H9 (cell line): Measurements from ENCODE around the gene GTF2IRD2. TPM values are rescaled to one million over a fixed set of nuclear protein-coding genes. Genes with fewer than 3 reads are reported as not detected.
"Not testable (repeated sequence)": the region's sequence is repeated elsewhere in the genome, so short reads cannot be mapped to it uniquely, and the experiment has no call there.

ENCODE experiments used
- DNase-seq: peaks from one replicate; pipeline ENCODE4 v3.0.0-alpha.2; 2017
- H2AFZ ChIP-seq: one replicate; pipeline ENCODE4 v1.6.1; 2013; ENCODE audit warnings: mild to moderate bottlenecking, low read length, control low read depth, moderate library complexity
- H2AK5ac ChIP-seq: 2 replicates; pipeline ENCODE4 v1.6.1; 2013; ENCODE audit warnings: low read length, control low read depth, mixed read lengths; ENCODE audit not compliant: insufficient read length
- H2BK120ac ChIP-seq: one replicate; pipeline ENCODE4 v1.6.1; 2013; ENCODE audit warnings: low read depth, mild to moderate bottlenecking, low read length, control low read depth, inconsistent platforms; ENCODE audit not compliant: poor library complexity, severe bottlenecking
- H2BK12ac ChIP-seq: 2 replicates; pipeline ENCODE4 v1.6.1; 2013; ENCODE audit warnings: low read length, control low read depth, mixed read lengths, low read depth; ENCODE audit not compliant: insufficient read length
- H2BK15ac ChIP-seq: 2 replicates; pipeline ENCODE4 v1.6.1; 2013; ENCODE audit warnings: low read depth, low read length, control low read depth
- H2BK20ac ChIP-seq: one replicate; pipeline ENCODE4 v1.6.1; 2013; ENCODE audit warnings: low read depth, mild to moderate bottlenecking, low read length, control low read depth, inconsistent platforms; ENCODE audit not compliant: poor library complexity, severe bottlenecking
- H2BK5ac ChIP-seq: 2 replicates; pipeline ENCODE4 v1.6.1; 2013; ENCODE audit warnings: low read length, control low read depth, mixed read lengths; ENCODE audit not compliant: insufficient read length
- H3K14ac ChIP-seq: 2 replicates; pipeline ENCODE4 v1.6.1; 2013; ENCODE audit warnings: low read length, control low read depth; ENCODE audit not compliant: insufficient read depth
- H3K18ac ChIP-seq: 2 replicates; pipeline ENCODE4 v1.6.1; 2013; ENCODE audit warnings: low read depth, mild to moderate bottlenecking, mixed read lengths, low read length, control low read depth; ENCODE audit not compliant: insufficient read length
- H3K23ac ChIP-seq: 2 replicates; pipeline ENCODE4 v1.6.1; 2013; ENCODE audit warnings: low read length, control low read depth, mixed read lengths, low read depth; ENCODE audit not compliant: insufficient read length
- H3K23me2 ChIP-seq: 2 replicates; pipeline ENCODE4 v1.6.1; 2013; ENCODE audit warnings: low read depth, mild to moderate bottlenecking, mixed read lengths, low read length, control low read depth; ENCODE audit not compliant: insufficient read length, poor library complexity, severe bottlenecking
- H3K27ac ChIP-seq: 2 replicates; pipeline ENCODE4 v1.5.1; 2013; ENCODE audit warnings: low read length, control low read depth, mixed read lengths, low read depth; ENCODE audit not compliant: insufficient read length
- H3K27me3 ChIP-seq: 2 replicates; pipeline ENCODE4 v1.6.1; 2013; ENCODE audit warnings: low read length, control low read depth, inconsistent platforms; ENCODE audit not compliant: insufficient read depth
- H3K4ac ChIP-seq: 2 replicates; pipeline ENCODE4 v1.6.1; 2013; ENCODE audit warnings: low read depth, mild to moderate bottlenecking, control low read depth, inconsistent platforms, low read length, moderate library complexity
- H3K4me1 ChIP-seq: 2 replicates; pipeline ENCODE4 v1.6.1; 2013; ENCODE audit warnings: low read length, control low read depth, inconsistent platforms; ENCODE audit not compliant: insufficient read depth
- H3K4me2 ChIP-seq: 2 replicates; pipeline ENCODE4 v1.6.1; 2013; ENCODE audit warnings: low read length, control low read depth, mixed read lengths; ENCODE audit not compliant: insufficient read length, insufficient read depth
- H3K56ac ChIP-seq: 2 replicates; pipeline ENCODE4 v1.6.1; 2013; ENCODE audit warnings: low read depth, mild to moderate bottlenecking, mixed read lengths, low read length, control low read depth; ENCODE audit not compliant: insufficient read length
- H3K79me1 ChIP-seq: 2 replicates; pipeline ENCODE4 v1.6.1; 2013; ENCODE audit warnings: low read depth, mild to moderate bottlenecking, moderate library complexity, low read length, control low read depth, inconsistent platforms; ENCODE audit not compliant: insufficient read depth, poor library complexity, severe bottlenecking
- H3K79me2 ChIP-seq: 2 replicates; pipeline ENCODE4 v1.6.1; 2013; ENCODE audit warnings: low read length, control low read depth, inconsistent platforms; ENCODE audit not compliant: insufficient read depth
- H3K9ac ChIP-seq: 2 replicates; pipeline ENCODE4 v1.6.1; 2013; ENCODE audit warnings: low read length, control low read depth, mixed read lengths; ENCODE audit not compliant: insufficient read length; ENCODE audit errors: extremely low read depth
- H3K9me3 ChIP-seq: one replicate; pipeline ENCODE4 v1.6.1; 2013; ENCODE audit warnings: low read depth, low read length, inconsistent platforms; ENCODE audit not compliant: control insufficient read depth
- H3T11ph ChIP-seq: one replicate; pipeline ENCODE4 v1.6.1; 2013; ENCODE audit warnings: mild to moderate bottlenecking, low read length, control low read depth, inconsistent platforms
- H4K20me1 ChIP-seq: one replicate; pipeline ENCODE4 v1.6.1; 2013; ENCODE audit not compliant: control insufficient read depth, insufficient read length, insufficient read depth
- H4K5ac ChIP-seq: 2 replicates; pipeline ENCODE4 v1.6.1; 2013; ENCODE audit warnings: low read depth, mild to moderate bottlenecking, mixed read lengths, low read length, control low read depth; ENCODE audit not compliant: insufficient read length
- H4K8ac ChIP-seq: replicated peaks from 2 replicates; pipeline ENCODE4 v1.6.1; 2013; ENCODE audit warnings: low read length, control low read depth, mixed read lengths, low read depth; ENCODE audit not compliant: insufficient read length
- H4K91ac ChIP-seq: 2 replicates; pipeline ENCODE4 v1.6.1; 2013; ENCODE audit warnings: low read depth, mild to moderate bottlenecking, moderate library complexity, mixed read lengths, low read length, control low read depth; ENCODE audit not compliant: insufficient read length
- H3K27ac Mint-ChIP-seq, 3 experiments: 2 replicates in 2 of 3; 3 replicates in 1 of 3; pipeline ENCODE4 v1.8.0; 2020 to 2021; ENCODE audit warnings: mixed read lengths in 3 of 3, mild to moderate bottlenecking in 1 of 3, moderate library complexity in 1 of 3
- H3K27me3 Mint-ChIP-seq: 2 replicates; pipeline ENCODE4 v1.8.0; 2021; ENCODE audit warnings: low read depth, mild to moderate bottlenecking, moderate library complexity, mixed read lengths
- H3K36me3 Mint-ChIP-seq, 3 experiments: 2 replicates in 2 of 3; 3 replicates in 1 of 3; pipeline ENCODE4 v1.8.0; 2020 to 2021; ENCODE audit warnings: low read depth in 3 of 3, mixed read lengths in 3 of 3; ENCODE audit not compliant: insufficient read depth in 1 of 3
- H3K4me1 Mint-ChIP-seq, 2 experiments: 2 replicates each; pipeline ENCODE4 v1.8.0; 2020; ENCODE audit warnings: mixed read lengths in 2 of 2
- H3K4me3 Mint-ChIP-seq, 2 experiments: 2 replicates in 1 of 2; 3 replicates in 1 of 2; pipeline ENCODE4 v1.8.0; 2020 to 2021; ENCODE audit warnings: mild to moderate bottlenecking in 2 of 2, mixed read lengths in 2 of 2, moderate library complexity in 1 of 2
- H3K9me3 Mint-ChIP-seq, 2 experiments: 2 replicates in 1 of 2; 3 replicates in 1 of 2; pipeline ENCODE4 v1.8.0; 2020; ENCODE audit warnings: mild to moderate bottlenecking in 2 of 2, mixed read lengths in 2 of 2, moderate library complexity in 1 of 2
- WGBS: extraction: QIAGEN DNeasy Blood & Tissue Kit; methylation state at CpG from one replicate; pipeline ENCODE4 v1.1.7; 2013; ENCODE audit warnings: missing lambda C conversion rate, low lambda C conversion rate, mixed read lengths; ENCODE audit not compliant: insufficient read length; ENCODE audit errors: extremely low coverage; 5-methylcytosine and 5-hydroxymethylcytosine counted together
- total RNA-seq: library from RNA; stranded (reverse); gene quantifications from 2 replicates; pipeline ENCODE4 v1.2.1, GENCODE V29; 2021

The GTF2IRD2 gene
- total RNA-seq, 1 experiment from 2014 or later, result 9.1 TPM

DNA sequence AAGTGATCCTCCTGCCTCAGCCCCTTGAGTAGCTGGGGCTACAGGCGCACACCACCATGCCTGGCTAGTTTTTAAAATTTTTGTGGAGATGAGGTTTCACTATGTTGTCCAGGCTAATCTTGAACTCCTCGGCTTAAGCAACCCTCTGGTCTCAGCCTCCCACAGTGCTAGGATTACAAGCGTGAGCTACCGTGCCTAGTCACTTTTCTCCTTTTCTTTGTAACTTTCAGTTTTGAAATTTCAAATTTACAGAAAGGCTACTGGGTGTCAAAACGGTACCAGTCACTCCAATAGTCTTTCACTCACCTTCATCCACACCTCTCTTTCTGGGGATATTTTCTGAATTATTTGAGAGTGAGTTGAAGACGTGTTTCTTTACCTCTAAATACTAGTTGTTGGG, 76.3 kb downstream of the GTF2IRD2 start:
- not testable (repeated sequence) for H2BK15ac ChIP-seq, H3K36me3 Mint-ChIP-seq, H3T11ph ChIP-seq, H4K8ac ChIP-seq, H3K79me2 ChIP-seq, H3K56ac ChIP-seq, H3K14ac ChIP-seq, H3K18ac ChIP-seq, H3K27me3 Mint-ChIP-seq, H3K23ac ChIP-seq, H4K20me1 ChIP-seq, H3K9ac ChIP-seq, H3K27ac Mint-ChIP-seq, H2BK20ac ChIP-seq, H3K27ac ChIP-seq, H3K9me3 Mint-ChIP-seq, H2BK12ac ChIP-seq, H3K4me3 Mint-ChIP-seq, H3K4me1 ChIP-seq, H4K91ac ChIP-seq, H2BK5ac ChIP-seq, H4K5ac ChIP-seq, H3K23me2 ChIP-seq, H3K9me3 ChIP-seq, H2BK120ac ChIP-seq, H3K4me2 ChIP-seq, H2AFZ ChIP-seq, H2AK5ac ChIP-seq, H3K4ac ChIP-seq, H3K79me1 ChIP-seq, H3K27me3 ChIP-seq, DNase-seq, H3K4me1 Mint-ChIP-seq
- WGBS, result no CpG with 5 or more reads among the region's 6 CpGs

- H3K27me3 ChIP-seq, H2BK120ac ChIP-seq, H3K9ac ChIP-seq, H3K18ac ChIP-seq, H3K14ac ChIP-seq, H4K91ac ChIP-seq, H3K79me2 ChIP-seq, DNase-seq, H2BK5ac ChIP-seq, H3T11ph ChIP-seq, H3K27ac Mint-ChIP-seq, H4K8ac ChIP-seq, H3K4me3 Mint-ChIP-seq, H3K36me3 Mint-ChIP-seq, H3K4me1 Mint-ChIP-seq, H2BK15ac ChIP-seq, H4K5ac ChIP-seq, H3K4ac ChIP-seq, H2BK20ac ChIP-seq, H3K23me2 ChIP-seq, H3K4me1 ChIP-seq, H4K20me1 ChIP-seq, H3K56ac ChIP-seq, H3K27ac ChIP-seq, H3K79me1 ChIP-seq, H2AK5ac ChIP-seq, H3K4me2 ChIP-seq, H3K9me3 Mint-ChIP-seq, H3K27me3 Mint-ChIP-seq, H3K9me3 ChIP-seq, H2BK12ac ChIP-seq, H3K23ac ChIP-seq, H2AFZ ChIP-seq: not testable (repeated sequence)
- WGBS, result no CpG with 5 or more reads among the region's 21 CpGs
These were observed 77.3 kb downstream of the GTF2IRD2 start, which contains the start of gene NCF1 for GRCh38 chr7:74773760-74774750. Gene NCF1 (plus strand): TSS chr7:74774011. CDS start chr7:74774032, 21 bp downstream.
